OCI-LY7 (cell line): Measurements from ENCODE around the gene MRPS34. TPM values are rescaled to one million over a fixed set of nuclear protein-coding genes. Genes with fewer than 3 reads are reported as not detected.

ENCODE experiments used
- BruUV-seq: library from RNA; stranded (reverse); fragments of 400-500 nt; replicated peaks from 2 replicates; lab custom pipeline; 2021; lab: Mats Ljungman, UMichigan
- CTCF ChIA-PET: fragments of 300-600 bp; sonication (Branson Sonifier 250); formaldehyde crosslinking; loops from one replicate; lab custom pipeline; 2022; ENCODE audit warnings: antibody characterized with exemption; ENCODE audit not compliant: unreplicated experiment; lab: Charles Lee
- POLR2A ChIA-PET: fragments of 300-600 bp; sonication (Branson Sonifier 250); formaldehyde crosslinking; loops from one replicate; lab custom pipeline; 2022; ENCODE audit warnings: antibody characterized with exemption; lab: Charles Lee
- DNase-seq: peaks from one replicate; pipeline ENCODE4 v3.0.0-alpha.2; 2015; ENCODE audit warnings: low spot score
- H2AFZ ChIP-seq: fragments of 200-600 bp; sonication (generic), shearing (Covaris generic); 2 replicates; pipeline ENCODE4 v1.6.1; 2014; ENCODE audit warnings: mild to moderate bottlenecking, antibody characterized with exemption, low read length, moderate library complexity
- H3K27ac ChIP-seq: fragments of 200-600 bp; sonication (generic); 2 replicates; pipeline ENCODE4 v1.5.1; 2014; ENCODE audit warnings: mixed run types, low read depth, mild to moderate bottlenecking, moderate library complexity, low read length, inconsistent platforms; ENCODE audit not compliant: poor library complexity, severe bottlenecking
- H3K36me3 ChIP-seq: fragments of 200-600 bp; sonication (generic); 2 replicates; pipeline ENCODE4 v1.6.1; 2014; ENCODE audit warnings: mild to moderate bottlenecking, antibody characterized with exemption, low read length, moderate library complexity, mixed read lengths; ENCODE audit not compliant: insufficient read depth
- H3K4me1 ChIP-seq: fragments of 200-600 bp; sonication (generic); 2 replicates; pipeline ENCODE4 v1.5.1; 2014; ENCODE audit warnings: mild to moderate bottlenecking, low read length; ENCODE audit not compliant: insufficient read depth, poor library complexity, severe bottlenecking
- H3K4me2 ChIP-seq: fragments of 200-600 bp; sonication (generic); 2 replicates; pipeline ENCODE4 v1.6.1; 2014; ENCODE audit warnings: mild to moderate bottlenecking, low read length
- H3K4me3 ChIP-seq: fragments of 200-600 bp; sonication (generic); 2 replicates; pipeline ENCODE4 v1.5.1; 2014; ENCODE audit warnings: mild to moderate bottlenecking, low read depth, low read length; ENCODE audit not compliant: poor library complexity, severe bottlenecking
- H3K79me2 ChIP-seq: fragments of 200-600 bp; sonication (generic); 2 replicates; pipeline ENCODE4 v1.6.1; 2016; ENCODE audit warnings: low read depth, mild to moderate bottlenecking, low read length, moderate library complexity, mixed read lengths; ENCODE audit not compliant: insufficient read depth
- H3K9me2 ChIP-seq: fragments of 200-600 bp; sonication (generic); 2 replicates; pipeline ENCODE4 v1.6.1; 2016; ENCODE audit warnings: mild to moderate bottlenecking, low read length, mixed read lengths; ENCODE audit not compliant: insufficient read depth
- H3K9me3 ChIP-seq: fragments of 200-600 bp; sonication (generic); 2 replicates; pipeline ENCODE4 v1.6.1; 2014; ENCODE audit warnings: mild to moderate bottlenecking, mixed run types, low read length, mixed read lengths
- H4K20me1 ChIP-seq: fragments of 200-600 bp; sonication (generic); 2 replicates; pipeline ENCODE4 v1.6.1; 2014; ENCODE audit warnings: mild to moderate bottlenecking, antibody characterized with exemption, low read length, moderate library complexity, mixed read lengths; ENCODE audit not compliant: insufficient read depth
- CTCF ChIP-seq: fragments of 200-600 bp; sonication (generic); conservative IDR thresholded peaks from 2 replicates; pipeline ENCODE4 v1.5.1; 2014; ENCODE audit warnings: mild to moderate bottlenecking, antibody characterized with exemption, low read length, moderate library complexity, mixed read lengths
- EZH2phosphoT487 ChIP-seq: fragments of 200-600 bp; sonication (generic); IDR thresholded peaks from 2 replicates; pipeline ENCODE4 v1.6.1; 2018; ENCODE audit warnings: low read depth, borderline replicate concordance, mild to moderate bottlenecking, mixed run types, antibody characterized with exemption, low read length, moderate library complexity, mixed read lengths
- intact Hi-C: fragments of 100-400 bp; cut with micrococcal nuclease; formaldehyde crosslinking; loops from one replicate; pipeline ENCODE4 v1.10.0; 2022; ENCODE audit not compliant: unreplicated experiment
- total RNA-seq, 2 experiments: library from RNA; depleted of rRNA in 1 of 2; stranded (reverse); fragments of >200 nt in 1 of 2; shearing (Covaris generic) in 1 of 2; gene quantifications; 2 replicates each; pipeline ENCODE4 v1.2.3, GENCODE V29; 2014 to 2022

MRPS34 gene
- total RNA-seq, 2 experiments from 2014 or later: 170 to 196 TPM

- no peak overlapping the region for H3K27ac ChIP-seq
- H3K9me2 ChIP-seq: no peaks in the 10 kb centered on the region
- no peaks in the 10 kb centered on the region for H3K9me3 ChIP-seq
- no peaks in the 10 kb centered on the region for H4K20me1 ChIP-seq
- no peak overlapping the region for H3K4me2 ChIP-seq
- intact Hi-C loops: no loop called here
- H2AFZ ChIP-seq: no peak overlapping the region
- H3K79me2 ChIP-seq: no peaks in the 10 kb centered on the region
- no peak overlapping the region for H3K4me3 ChIP-seq
- BruUV-seq: no TSS peak
- DNase-seq: no peak
- H3K4me1 ChIP-seq: peaks cover 9% of the 10 kb centered on the region
- ChIA-PET POLR2A (no interaction called here), CTCF (no interaction called here)
- H3K36me3 ChIP-seq: peaks cover 65% of the 10 kb centered on the region
- TF ChIP-seq CTCF (no peak), EZH2phosphoT487 (no peak)
Measured at GRCh38 chr16:1765826-1766225, 7.1 kb downstream of the MRPS34 start.

GRCh38 chr16:1764971-1765370, 8.0 kb downstream of the MRPS34 start:
- ChIA-PET POLR2A (no interaction called here), CTCF (no interaction called here)
- no peak for DNase-seq
- Histone ChIP-seq H3K4me3 (no peak overlapping the region), H3K4me2 (no peak overlapping the region), H3K79me2 (no peaks in the 10 kb centered on the region), H3K9me2 (no peaks in the 10 kb centered on the region), H2AFZ (no peak overlapping the region), H3K27ac (no peak overlapping the region), H3K9me3 (no peaks in the 10 kb centered on the region), H4K20me1 (no peaks in the 10 kb centered on the region), H3K4me1 (peaks cover under 1% of the 10 kb centered on the region), H3K36me3 (peaks cover 62% of the 10 kb centered on the region)
- BruUV-seq: no TSS peak
- intact Hi-C loops: no loop called here
- no peak for TF ChIP-seq CTCF
- no peak for TF ChIP-seq EZH2phosphoT487

GRCh38 chr16:1763521-1764511, 9.1 kb downstream of the MRPS34 start:
- POLR2A ChIA-PET: no interaction called here
- Histone ChIP-seq H3K4me2 (no peak overlapping the region), H3K36me3 (peaks cover 52% of the 10 kb centered on the region), H3K9me3 (no peaks in the 10 kb centered on the region), H4K20me1 (no peaks in the 10 kb centered on the region), H2AFZ (no peak overlapping the region), H3K79me2 (no peaks in the 10 kb centered on the region), H3K4me3 (no peak overlapping the region), H3K4me1 (no peaks in the 10 kb centered on the region), H3K27ac (no peak overlapping the region), H3K9me2 (no peaks in the 10 kb centered on the region)
- BruUV-seq: no TSS peak
- TF ChIP-seq EZH2phosphoT487: no peak
- peak; percentile 44 for TF ChIP-seq CTCF
- CTCF ChIA-PET: no interaction called here
- peak; percentile 23 for DNase-seq
- intact Hi-C loops: no loop called here
